HS-5 (cell line): ENCODE measurements around the gene GPR180.
"Not testable (repeated sequence)": the region's sequence is repeated elsewhere in the genome, so short reads cannot be mapped to it uniquely, and the experiment has no call there.

Source experiments
- DNase-seq: peaks from one replicate; pipeline ENCODE4 v3.0.0-alpha.2; 2012; ENCODE audit warnings: low read depth

Gene GPR180

GRCh38 chr13:94596575-94596971, 5.1 kb upstream of the GPR180 start:
- no peak for DNase-seq

- DNase-seq: no peak
These were observed 3.4 kb upstream of the GPR180 start for GRCh38 chr13:94598281-94598680.

- no peak for DNase-seq
These were observed 1.8 kb upstream of the GPR180 start for GRCh38 chr13:94599877-94600276.

- no peak for DNase-seq
These were observed 810 bp downstream of the GPR180 start for GRCh38 chr13:94602467-94602866.

GRCh38 chr13:94607056-94607455, 5.4 kb downstream of the GPR180 start:
- DNase-seq: no peak

GRCh38 chr13:94607939-94608338, 6.3 kb downstream of the GPR180 start:
- no peak for DNase-seq

GRCh38 chr13:94608586-94608985, 6.9 kb downstream of the GPR180 start:
- no peak for DNase-seq

- no peak for DNase-seq
These were observed 7.5 kb downstream of the GPR180 start for GRCh38 chr13:94609196-94609595.

- no peak for DNase-seq
These were observed 8.8 kb downstream of the GPR180 start for GRCh38 chr13:94610475-94610874.

GRCh38 chr13:94612050-94612449, 10.4 kb downstream of the GPR180 start:
- no peak for DNase-seq

- no peak for DNase-seq
These were observed 11.4 kb downstream of the GPR180 start for GRCh38 chr13:94613051-94613450.

- no peak for DNase-seq
These were observed 15.8 kb downstream of the GPR180 start for GRCh38 chr13:94617389-94618000.

- no peak for DNase-seq
These were observed 18.7 kb downstream of the GPR180 start for GRCh38 chr13:94620286-94620896.

- no peak for DNase-seq
These were observed 20.7 kb downstream of the GPR180 start for GRCh38 chr13:94622344-94622743.

- no peak for DNase-seq
These were observed 21.7 kb downstream of the GPR180 start for GRCh38 chr13:94623316-94623715.

GRCh38 chr13:94630858-94631257, 29.2 kb downstream of the GPR180 start:
- no peak for DNase-seq

GRCh38 chr13:94632226-94632980, 30.7 kb downstream of the GPR180 start:
- no peak for DNase-seq

GRCh38 chr13:94636096-94636495, 34.4 kb downstream of the GPR180 start:
- not testable (repeated sequence) for DNase-seq

- DNase-seq: no peak
These were observed 35.4 kb downstream of the GPR180 start for GRCh38 chr13:94636942-94637578.

GRCh38 chr13:94637677-94638076, 36.0 kb downstream of the GPR180 start:
- not testable (repeated sequence) for DNase-seq

- no peak for DNase-seq
These were observed 39.1 kb downstream of the GPR180 start for GRCh38 chr13:94640721-94641120.

- DNase-seq: peak; percentile 15
These were observed 39.8 kb downstream of the GPR180 start for GRCh38 chr13:94641409-94641941.

GRCh38 chr13:94646904-94647303, 45.2 kb downstream of the GPR180 start:
- no peak for DNase-seq
